T-cell (primary cell): Measurements from ENCODE around the gene NPRL2. TPM values are rescaled to one million over a fixed set of nuclear protein-coding genes. Genes with fewer than 3 reads are reported as not detected.

ENCODE experiments used
- ATAC-seq, 4 experiments: fragments of 200-7000 bp in 3 of 4; fragments of 150-1000 bp in 1 of 4; cut with Tn5 transposase; replicated peaks in 1 of 4; 1 replicate in 3 of 4; 2 replicates in 1 of 4; pipeline ENCODE4 v1.10.0; 2021; ENCODE audit warnings: moderate library complexity in 3 of 4, mild to moderate bottlenecking in 2 of 4, moderate number of reproducible peaks in 1 of 4
- CTCF ChIA-PET, 2 donors: fragments of 300-600 bp; sonication (Branson Sonifier 250); formaldehyde crosslinking; loops; one replicate each; lab custom pipeline; 2022; ENCODE audit warnings: antibody characterized with exemption in 2 of 2; lab: Charles Lee
- POLR2A ChIA-PET, 2 donors: fragments of 300-600 bp; sonication (Branson Sonifier 250); formaldehyde crosslinking; loops; one replicate each; lab custom pipeline; 2022; ENCODE audit warnings: antibody characterized with exemption in 2 of 2; lab: Charles Lee
- DNase-seq, 35 experiments: peaks; one replicate each; pipeline versions ENCODE4 v3.0.0 to v3.0.0-alpha.2; 2013 to 2023
- H3K27ac ChIP-seq: one replicate; pipeline ENCODE4 v1.5.1; 2013; ENCODE audit warnings: low read length
- H3K27me3 ChIP-seq, 2 experiments: replicated peaks in 1 of 2; 1 replicate in 1 of 2; 2 replicates in 1 of 2; pipeline versions ENCODE4 v1.6.1 to v1.7.0; 2013; ENCODE audit warnings: low read length in 1 of 2, mixed read lengths in 1 of 2; ENCODE audit not compliant: control insufficient read depth in 2 of 2, insufficient read depth in 2 of 2; ENCODE audit errors: extremely low read depth in 1 of 2
- H3K36me3 ChIP-seq, 2 donors: 1 replicate in 1 of 2; 2 replicates in 1 of 2; pipeline versions ENCODE4 v1.6.1 to v1.7.0; 2013; ENCODE audit warnings: low read length in 1 of 2; ENCODE audit not compliant: control insufficient read depth in 2 of 2, insufficient read depth in 1 of 2; ENCODE audit errors: extremely low read depth in 1 of 2
- H3K4me1 ChIP-seq, 2 experiments: 1 replicate in 1 of 2; 2 replicates in 1 of 2; pipeline versions ENCODE4 v1.6.1 to v1.7.0; 2013; ENCODE audit warnings: low read length in 2 of 2, mixed read lengths in 1 of 2; ENCODE audit not compliant: insufficient read depth in 2 of 2, control insufficient read depth in 1 of 2; ENCODE audit errors: extremely low read depth in 1 of 2
- H3K4me3 ChIP-seq, 2 donors: 1 replicate in 1 of 2; 2 replicates in 1 of 2; pipeline versions ENCODE4 v1.5.1 to v1.7.0; 2013; ENCODE audit warnings: mild to moderate bottlenecking in 2 of 2, low read length in 1 of 2, moderate library complexity in 1 of 2; ENCODE audit not compliant: control insufficient read depth in 1 of 2; ENCODE audit errors: extremely low read depth in 1 of 2
- H3K9me3 ChIP-seq: 2 replicates; pipeline ENCODE4 v1.7.0; 2013
- H3K27ac Mint-ChIP-seq, 2 donors: one replicate each; pipeline ENCODE4 v1.8.0; 2020 to 2021; ENCODE audit warnings: mild to moderate bottlenecking in 2 of 2, mixed read lengths in 2 of 2
- H3K27me3 Mint-ChIP-seq, 2 donors: one replicate each; pipeline ENCODE4 v1.8.0; 2021 to 2022; ENCODE audit warnings: mixed read lengths in 2 of 2
- H3K36me3 Mint-ChIP-seq: one replicate; pipeline ENCODE4 v1.8.0; 2021; ENCODE audit warnings: mixed read lengths
- H3K4me1 Mint-ChIP-seq, 3 donors: one replicate each; pipeline ENCODE4 v1.8.0; 2020 to 2022; ENCODE audit warnings: mixed read lengths in 3 of 3, mild to moderate bottlenecking in 1 of 3
- H3K4me3 Mint-ChIP-seq, 3 donors: one replicate each; pipeline ENCODE4 v1.8.0; 2020 to 2022; ENCODE audit warnings: mild to moderate bottlenecking in 3 of 3, mixed read lengths in 3 of 3, moderate library complexity in 3 of 3
- H3K9me3 Mint-ChIP-seq, 3 donors: one replicate each; pipeline ENCODE4 v1.8.0; 2020 to 2022; ENCODE audit warnings: mixed read lengths in 3 of 3
- WGBS: methylation state at CpG from one replicate; pipeline ENCODE4 v1.1.5; 2013; ENCODE audit warnings: missing lambda C conversion rate; ENCODE audit not compliant: insufficient coverage; 5-methylcytosine and 5-hydroxymethylcytosine counted together
- total RNA-seq, 35 experiments: library from RNA in 6 of 35; stranded (reverse) in 6 of 35; fragments of 120-200 nt in 1 of 35; gene quantifications; one replicate each; pipeline versions ENCODE4 v1.2.1 to v1.2.4 and lab custom pipeline; 2013 to 2026

Gene NPRL2
- total RNA-seq, 5 donors from 2014 or later (not counting 1 experiment from before 2014, with no cell fraction given): 26.6 to 52.2 (median 48.1) TPM

GRCh38 chr3:50354850-50355249, 4.3 kb upstream of the NPRL2 start:
- 95% methylated on average over 5 of the region's 7 CpGs for WGBS
- Histone ChIP-seq H3K4me1 (peaks cover 36 to 67% of the 10 kb centered on the region in 2 experiments), H3K4me3 (no peak overlapping the region), H3K36me3 (peaks cover 6 to 45% of the 10 kb centered on the region in 2 donors), H3K27ac (no peak overlapping the region), H3K9me3 (no peaks in the 10 kb centered on the region), H3K27me3 (no peaks in the 10 kb centered on the region)
- no peaks in the 10 kb centered on the region for H3K9me3 Mint-ChIP-seq
- peaks cover 13% of the 10 kb centered on the region for H3K36me3 Mint-ChIP-seq
- no peak overlapping the region for H3K4me3 Mint-ChIP-seq
- DNase-seq (no peak), ATAC-seq (no peak)
- H3K27me3 Mint-ChIP-seq: no peaks in the 10 kb centered on the region
- ChIA-PET POLR2A (no interaction called here), CTCF (no interaction called here)
- peak overlapping the region in 1 of 2 donors; percentile 4 for H3K27ac Mint-ChIP-seq
- H3K4me1 Mint-ChIP-seq: peaks cover 65 to 70% (median 66%) of the 10 kb centered on the region in 3 donors

- POLR2A ChIA-PET: no interaction called here
- DNase-seq (no peak), ATAC-seq (no peak)
- Mint-ChIP-seq H3K27me3 (no peaks in the 10 kb centered on the region), H3K9me3 (no peaks in the 10 kb centered on the region), H3K27ac (peak overlapping the region in 1 of 2 donors; percentile 5), H3K4me3 (no peak overlapping the region), H3K4me1 (peaks cover 64 to 70% (median 65%) of the 10 kb centered on the region in 3 donors), H3K36me3 (peaks cover 13% of the 10 kb centered on the region)
- Histone ChIP-seq H3K27ac (no peak overlapping the region), H3K4me3 (no peak overlapping the region), H3K4me1 (peaks cover 42 to 70% of the 10 kb centered on the region in 2 experiments), H3K36me3 (peaks cover 6 to 45% of the 10 kb centered on the region in 2 donors), H3K27me3 (no peaks in the 10 kb centered on the region), H3K9me3 (no peaks in the 10 kb centered on the region)
- CTCF ChIA-PET: interaction anchor here (0.6 to 0.7 kb wide), 3 partner anchors 31 to 222 kb away, joined by 3 to 5 read pairs (median 3); no protein-coding TSS in a partner anchor
- 88% methylated on average over 4 of the region's 5 CpGs for WGBS
These were observed 3.7 kb upstream of the NPRL2 start for GRCh38 chr3:50354186-50354764.

GRCh38 chr3:50353245-50354004, 2.9 kb upstream of the NPRL2 start:
- DNase-seq (no peak), ATAC-seq (no peak)
- H3K27me3 Mint-ChIP-seq: no peaks in the 10 kb centered on the region
- no peak overlapping the region for H3K4me3 Mint-ChIP-seq
- 99% methylated on average over 10 of the region's 12 CpGs for WGBS
- no peaks in the 10 kb centered on the region for H3K9me3 Mint-ChIP-seq
- peaks cover 6 to 52% of the 10 kb centered on the region in 2 donors for H3K36me3 ChIP-seq
- H3K4me1 ChIP-seq: peaks cover 39 to 70% of the 10 kb centered on the region in 2 experiments
- H3K4me3 ChIP-seq: no peak overlapping the region
- peaks cover 68 to 74% (median 71%) of the 10 kb centered on the region in 3 donors for H3K4me1 Mint-ChIP-seq
- no peak overlapping the region for H3K27ac ChIP-seq
- no peak overlapping the region for H3K27ac Mint-ChIP-seq
- H3K27me3 ChIP-seq: no peaks in the 10 kb centered on the region
- H3K36me3 Mint-ChIP-seq: peaks cover 20% of the 10 kb centered on the region
- no peaks in the 10 kb centered on the region for H3K9me3 ChIP-seq
- ChIA-PET CTCF (interaction anchor here in 1 of 2 donors (0.7 kb wide), 1 partner anchor 30 kb away, joined by 3 read pairs; no protein-coding TSS in a partner anchor), POLR2A (no interaction called here)

GRCh38 chr3:50352781-50353180, 2.2 kb upstream of the NPRL2 start:
- H3K9me3 ChIP-seq: no peaks in the 10 kb centered on the region
- Mint-ChIP-seq H3K27ac (peak overlapping the region in 1 of 2 donors; percentile 16), H3K4me1 (peaks cover 68 to 74% (median 71%) of the 10 kb centered on the region in 3 donors), H3K9me3 (no peaks in the 10 kb centered on the region), H3K4me3 (no peak overlapping the region), H3K27me3 (no peaks in the 10 kb centered on the region), H3K36me3 (peaks cover 21% of the 10 kb centered on the region)
- no peak for DNase-seq
- ChIA-PET POLR2A (no interaction called here), CTCF (interaction anchor here in 1 of 2 donors (0.7 kb wide), 1 partner anchor 1901 kb away, joined by 10 read pairs; no protein-coding TSS in a partner anchor)
- no peak overlapping the region for H3K4me3 ChIP-seq
- H3K27ac ChIP-seq: no peak overlapping the region
- no peak for ATAC-seq
- H3K36me3 ChIP-seq: peaks cover 6 to 58% of the 10 kb centered on the region in 2 donors
- H3K27me3 ChIP-seq: no peaks in the 10 kb centered on the region
- H3K4me1 ChIP-seq: peaks cover 33 to 70% of the 10 kb centered on the region in 2 experiments
- WGBS: 0% methylated on average over 1 of the region's 2 CpGs

- Histone ChIP-seq H3K9me3 (no peaks in the 10 kb centered on the region), H3K4me3 (peak overlapping the region; percentile 88 to 96), H3K36me3 (peaks cover 6 to 56% of the 10 kb centered on the region in 2 donors), H3K27ac (peak overlapping the region; percentile 89), H3K27me3 (no peaks in the 10 kb centered on the region), H3K4me1 (peaks cover 23 to 69% of the 10 kb centered on the region in 2 experiments)
- POLR2A ChIA-PET: interaction anchor here in 1 of 2 donors (0.7 kb wide), 1 partner anchor 9 kb away, joined by 3 read pairs; no protein-coding TSS in a partner anchor
- Mint-ChIP-seq H3K4me1 (peaks cover 62 to 71% (median 67%) of the 10 kb centered on the region in 3 donors), H3K36me3 (peaks cover 21% of the 10 kb centered on the region), H3K9me3 (no peaks in the 10 kb centered on the region), H3K4me3 (peak overlapping the region; percentile 94 to 99 (median 97)), H3K27ac (peak overlapping the region; percentile 99 to 100), H3K27me3 (no peaks in the 10 kb centered on the region)
- CTCF ChIA-PET: interaction anchor here (0.5 to 2.1 kb wide), 4 partner anchors 8 to 156 kb away, joined by 3 to 10 read pairs (median 6); partner anchors contain the start of genes HYAL3 (in 1 of the 2), NAA80 (in 1 of the 2) and TMEM115 (in 1 of the 2)
- DNase-seq: no peak
- ATAC-seq: no peak
- 51% methylated on average over 7 of the region's 11 CpGs for WGBS
These were observed 735 bp upstream of the NPRL2 start for GRCh38 chr3:50351323-50351697.

GRCh38 chr3:50350213-50350526, 405 bp downstream of the NPRL2 start:
- H3K27ac ChIP-seq: peak overlapping the region; percentile 89
- ATAC-seq: no peak
- H3K27ac Mint-ChIP-seq: peak overlapping the region; percentile 99 to 100
- H3K36me3 Mint-ChIP-seq: peaks cover 21% of the 10 kb centered on the region
- H3K27me3 Mint-ChIP-seq: no peaks in the 10 kb centered on the region
- POLR2A ChIA-PET: interaction anchor here (0.5 to 0.8 kb wide), 3 partner anchors 13 to 49 kb away, joined by 3 to 6 read pairs (median 5); no protein-coding TSS in a partner anchor
- no peaks in the 10 kb centered on the region for H3K9me3 Mint-ChIP-seq
- no peaks in the 10 kb centered on the region for H3K27me3 ChIP-seq
- no peaks in the 10 kb centered on the region for H3K9me3 ChIP-seq
- peak overlapping the region; percentile 88 to 96 for H3K4me3 ChIP-seq
- CTCF ChIA-PET: interaction anchor here in 1 of 2 donors (1.0 to 2.1 kb wide), 8 partner anchors 9 to 261 kb away, joined by 3 to 10 read pairs (median 3); partner anchors contain the start of genes CISH, HYAL3, NAA80 and RASSF1
- WGBS: 6% methylated on average over 6 of the region's 7 CpGs
- H3K36me3 ChIP-seq: peaks cover 3 to 46% of the 10 kb centered on the region in 2 donors
- peaks cover 22 to 70% of the 10 kb centered on the region in 2 experiments for H3K4me1 ChIP-seq
- no peak for DNase-seq
- H3K4me1 Mint-ChIP-seq: peaks cover 67 to 69% (median 69%) of the 10 kb centered on the region in 3 donors
- peak overlapping the region; percentile 94 to 99 (median 97) for H3K4me3 Mint-ChIP-seq
